Measurements from ENCODE around the gene NTF4.
"Not testable (repeated sequence)": the region's sequence is repeated elsewhere in the genome, so short reads cannot be mapped to it uniquely, and the experiment has no call there.

NTF4 gene

GRCh38 chr19:49022116-49022515 lies 42.5 kb downstream of the NTF4 start:
- H3K27me3 ChIP-seq (ENCODE audit: control insufficient read depth in 5 of 5, insufficient read depth in 4 of 5, low read length in 5 of 5): peaks cover 2 to 15% (median 6%) of the 10 kb centered on the region in 5 donors
- no peaks in the 10 kb centered on the region for H3K36me3 ChIP-seq (ENCODE audit: control insufficient read depth in 5 of 5, insufficient read depth in 5 of 5, low read length in 5 of 5)
- H3K27ac ChIP-seq (ENCODE audit: low read depth, low read length): no peak overlapping the region
- H3K4me3 ChIP-seq (ENCODE audit: low read depth in 1 of 5, low read length in 5 of 5): no peak overlapping the region
- no peak overlapping the region for H3K9ac ChIP-seq (ENCODE audit: low read length in 5 of 5)
- peaks cover 0 to 25% (median 23%) of the 10 kb centered on the region in 5 donors for H3K4me1 ChIP-seq (ENCODE audit: control insufficient read depth in 5 of 5, insufficient read depth in 5 of 5, low read length in 5 of 5)
- no peaks in the 10 kb centered on the region for H3K9me3 ChIP-seq (ENCODE audit: control insufficient read depth in 5 of 5, low read length in 5 of 5)

GRCh38 chr19:49020931-49021895 lies 43.4 kb downstream of the NTF4 start:
- H3K9me3 ChIP-seq (ENCODE audit: control insufficient read depth in 5 of 5, low read length in 5 of 5): no peaks in the 10 kb centered on the region
- no peak overlapping the region for H3K4me3 ChIP-seq (ENCODE audit: low read depth in 1 of 5, low read length in 5 of 5)
- no peak overlapping the region for H3K9ac ChIP-seq (ENCODE audit: low read length in 5 of 5)
- peaks cover 2 to 16% (median 6%) of the 10 kb centered on the region in 5 donors for H3K27me3 ChIP-seq (ENCODE audit: control insufficient read depth in 5 of 5, insufficient read depth in 4 of 5, low read length in 5 of 5)
- no peak overlapping the region for H3K27ac ChIP-seq (ENCODE audit: low read depth, low read length)
- peaks cover 0 to 3% (median 2%) of the 10 kb centered on the region in 5 donors for H3K36me3 ChIP-seq (ENCODE audit: control insufficient read depth in 5 of 5, insufficient read depth in 5 of 5, low read length in 5 of 5)
- peaks cover 0 to 25% (median 23%) of the 10 kb centered on the region in 5 donors for H3K4me1 ChIP-seq (ENCODE audit: control insufficient read depth in 5 of 5, insufficient read depth in 5 of 5, low read length in 5 of 5)

- H3K27ac ChIP-seq (ENCODE audit: low read depth, low read length): no peak overlapping the region
- no peak overlapping the region for H3K4me3 ChIP-seq (ENCODE audit: low read depth in 1 of 5, low read length in 5 of 5)
- H3K27me3 ChIP-seq (ENCODE audit: control insufficient read depth in 5 of 5, insufficient read depth in 4 of 5, low read length in 5 of 5): peaks cover 2 to 16% (median 6%) of the 10 kb centered on the region in 5 donors
- peaks cover 0 to 25% (median 23%) of the 10 kb centered on the region in 5 donors for H3K4me1 ChIP-seq (ENCODE audit: control insufficient read depth in 5 of 5, insufficient read depth in 5 of 5, low read length in 5 of 5)
- H3K9me3 ChIP-seq (ENCODE audit: control insufficient read depth in 5 of 5, low read length in 5 of 5): no peaks in the 10 kb centered on the region
- H3K9ac ChIP-seq (ENCODE audit: low read length in 5 of 5): no peak overlapping the region
- H3K36me3 ChIP-seq (ENCODE audit: control insufficient read depth in 5 of 5, insufficient read depth in 5 of 5, low read length in 5 of 5): peaks cover 0 to 11% (median 9%) of the 10 kb centered on the region in 5 donors
These were observed 44.3 kb downstream of the NTF4 start for GRCh38 chr19:49020342-49020741.

GRCh38 chr19:49019242-49019932 lies 45.2 kb downstream of the NTF4 start:
- Histone ChIP-seq H3K4me3 (ENCODE audit: low read depth in 1 of 5, low read length in 5 of 5) (peak overlapping the region; percentile 41 to 66 (median 59)), H3K27me3 (ENCODE audit: control insufficient read depth in 5 of 5, insufficient read depth in 4 of 5, low read length in 5 of 5) (peaks cover 2 to 16% (median 6%) of the 10 kb centered on the region in 5 donors), H3K27ac (ENCODE audit: low read depth, low read length) (no peak overlapping the region), H3K4me1 (ENCODE audit: control insufficient read depth in 5 of 5, insufficient read depth in 5 of 5, low read length in 5 of 5) (peaks cover 0 to 25% (median 23%) of the 10 kb centered on the region in 5 donors), H3K9me3 (ENCODE audit: control insufficient read depth in 5 of 5, low read length in 5 of 5) (no peaks in the 10 kb centered on the region), H3K9ac (ENCODE audit: low read length in 5 of 5) (peak overlapping the region in 1 of 5 donors; percentile 37), H3K36me3 (ENCODE audit: control insufficient read depth in 5 of 5, insufficient read depth in 5 of 5, low read length in 5 of 5) (peaks cover 0 to 21% (median 19%) of the 10 kb centered on the region in 5 donors)

GRCh38 chr19:49018388-49019241 lies 46.0 kb downstream of the NTF4 start:
- Histone ChIP-seq H3K9ac (ENCODE audit: low read length in 5 of 5) (peak overlapping the region in 3 of 5 donors; percentile 37 to 51 (median 41)), H3K36me3 (ENCODE audit: control insufficient read depth in 5 of 5, insufficient read depth in 5 of 5, low read length in 5 of 5) (peaks cover 0 to 27% (median 24%) of the 10 kb centered on the region in 5 donors), H3K4me3 (ENCODE audit: low read depth in 1 of 5, low read length in 5 of 5) (peak overlapping the region; percentile 57 to 71 (median 59)), H3K4me1 (ENCODE audit: control insufficient read depth in 5 of 5, insufficient read depth in 5 of 5, low read length in 5 of 5) (peaks cover 0 to 25% (median 23%) of the 10 kb centered on the region in 5 donors), H3K27me3 (ENCODE audit: control insufficient read depth in 5 of 5, insufficient read depth in 4 of 5, low read length in 5 of 5) (peaks cover 2 to 16% (median 6%) of the 10 kb centered on the region in 5 donors)
- not testable (repeated sequence) for H3K27ac ChIP-seq (ENCODE audit: low read depth, low read length); H3K9me3 ChIP-seq (ENCODE audit: control insufficient read depth in 5 of 5, low read length in 5 of 5)

- H3K9ac ChIP-seq (ENCODE audit: low read length in 5 of 5): peak overlapping the region in 2 of 5 donors; percentile 30 to 52
- H3K27ac ChIP-seq (ENCODE audit: low read depth, low read length): no peak overlapping the region
These were observed 46.8 kb downstream of the NTF4 start for GRCh38 chr19:49017666-49018351.

GRCh38 chr19:49017041-49017665 lies 47.5 kb downstream of the NTF4 start, which contains the start of gene LHB:
Gene LHB (minus strand): TSS chr19:49017091. CDS start chr19:49017081, 10 bp downstream.
- Histone ChIP-seq H3K27me3 (ENCODE audit: control insufficient read depth in 5 of 5, insufficient read depth in 4 of 5, low read length in 5 of 5) (peaks cover 2 to 16% (median 6%) of the 10 kb centered on the region in 5 donors), H3K9ac (ENCODE audit: low read length in 5 of 5) (peak within 1 kb of the TSS in 2 of 5 donors; percentile 30 to 52), H3K4me3 (ENCODE audit: low read depth in 1 of 5, low read length in 5 of 5) (peak within 1 kb of the TSS in 4 of 5 donors; percentile 57 to 66 (median 59))

More at GRCh38 chr19:49017666-49018351, 46.8 kb downstream of the NTF4 start:
- peaks cover 0 to 34% (median 24%) of the 10 kb centered on the region in 5 donors for H3K36me3 ChIP-seq (ENCODE audit: control insufficient read depth in 5 of 5, insufficient read depth in 5 of 5, low read length in 5 of 5)
- H3K27me3 ChIP-seq (ENCODE audit: control insufficient read depth in 5 of 5, insufficient read depth in 4 of 5, low read length in 5 of 5): peaks cover 2 to 16% (median 6%) of the 10 kb centered on the region in 5 donors
- H3K9me3 ChIP-seq (ENCODE audit: control insufficient read depth in 5 of 5, low read length in 5 of 5): no peaks in the 10 kb centered on the region
- H3K4me1 ChIP-seq (ENCODE audit: control insufficient read depth in 5 of 5, insufficient read depth in 5 of 5, low read length in 5 of 5): peaks cover 0 to 25% (median 23%) of the 10 kb centered on the region in 5 donors
- peak overlapping the region; percentile 57 to 71 (median 59) for H3K4me3 ChIP-seq (ENCODE audit: low read depth in 1 of 5, low read length in 5 of 5)

GRCh38 chr19:49016067-49016839 lies 48.4 kb downstream of the NTF4 start:
- H3K27ac ChIP-seq (ENCODE audit: low read depth, low read length): no peak overlapping the region
- H3K9ac ChIP-seq (ENCODE audit: low read length in 5 of 5): no peak overlapping the region
- H3K4me1 ChIP-seq (ENCODE audit: control insufficient read depth in 5 of 5, insufficient read depth in 5 of 5, low read length in 5 of 5): peaks cover 0 to 25% (median 23%) of the 10 kb centered on the region in 5 donors
- peaks cover 0 to 49% (median 40%) of the 10 kb centered on the region in 5 donors for H3K36me3 ChIP-seq (ENCODE audit: control insufficient read depth in 5 of 5, insufficient read depth in 5 of 5, low read length in 5 of 5)
- no peak overlapping the region for H3K4me3 ChIP-seq (ENCODE audit: low read depth in 1 of 5, low read length in 5 of 5)
- H3K9me3 ChIP-seq (ENCODE audit: control insufficient read depth in 5 of 5, low read length in 5 of 5): no peaks in the 10 kb centered on the region
- H3K27me3 ChIP-seq (ENCODE audit: control insufficient read depth in 5 of 5, insufficient read depth in 4 of 5, low read length in 5 of 5): peaks cover 2 to 15% (median 6%) of the 10 kb centered on the region in 5 donors

More at GRCh38 chr19:49017041-49017665, 47.5 kb downstream of the NTF4 start, which contains the start of gene LHB:
- peaks cover 0 to 40% (median 31%) of the 10 kb centered on the region in 5 donors for H3K36me3 ChIP-seq (ENCODE audit: control insufficient read depth in 5 of 5, insufficient read depth in 5 of 5, low read length in 5 of 5)
- peaks cover 0 to 25% (median 23%) of the 10 kb centered on the region in 5 donors for H3K4me1 ChIP-seq (ENCODE audit: control insufficient read depth in 5 of 5, insufficient read depth in 5 of 5, low read length in 5 of 5)
- H3K27ac ChIP-seq (ENCODE audit: low read depth, low read length): no peak within 1 kb of the TSS
- no peaks in the 10 kb centered on the region for H3K9me3 ChIP-seq (ENCODE audit: control insufficient read depth in 5 of 5, low read length in 5 of 5)
